ENCODE results near the gene STX2.
"Not testable (repeated sequence)": the region's sequence is repeated elsewhere in the genome, so short reads cannot be mapped to it uniquely, and the experiment has no call there.

STX2 gene

GRCh38 chr12:130850418-130851021, 11.5 kb upstream of the STX2 start:
- Histone ChIP-seq H3K9me2 (replicated peaks; ENCODE audit: insufficient read depth, low read length) (no peaks in the 10 kb centered on the region), H3K4me3 (ENCODE audit: low read length) (no peak overlapping the region), H3F3A (ENCODE audit: insufficient read depth, low read length) (no peaks in the 10 kb centered on the region), H3K4me1 (ENCODE audit: low read length) (no peaks in the 10 kb centered on the region), H3K4me2 (ENCODE audit: low read depth, low read length) (no peak overlapping the region), H3K27ac (ENCODE audit: low read length) (no peak overlapping the region), H3K27me3 (replicated peaks; ENCODE audit: insufficient read depth, low read length) (no peaks in the 10 kb centered on the region), H3K36me3 (replicated peaks; ENCODE audit: insufficient read depth, low read length) (no peaks in the 10 kb centered on the region), H3K9me3 (replicated peaks; ENCODE audit: insufficient read depth, low read length) (no peaks in the 10 kb centered on the region), H2AFZ (ENCODE audit: low read length) (no peak overlapping the region), H3K9ac (ENCODE audit: low read length) (no peak overlapping the region), H4K20me1 (ENCODE audit: insufficient read depth, low read length) (no peaks in the 10 kb centered on the region), H3K79me2 (ENCODE audit: low read length) (no peaks in the 10 kb centered on the region)
- no peak for TF ChIP-seq CTCF (IDR thresholded peaks at IDR 0.05; ENCODE audit: low read length)
- no peak for TF ChIP-seq EZH2 (optimal IDR thresholded peaks at IDR 0.05; ENCODE audit: low read depth, low read length)
- no peak for TF ChIP-seq EZH2phosphoT487 (IDR thresholded peaks at IDR 0.05; ENCODE audit: low read length)
- DNase-seq = no peak

- Histone ChIP-seq H2AFZ (ENCODE audit: low read length) (no peak overlapping the region), H3K27ac (ENCODE audit: low read length) (no peak overlapping the region), H3K79me2 (ENCODE audit: low read length) (no peaks in the 10 kb centered on the region), H3K4me2 (ENCODE audit: low read depth, low read length) (no peak overlapping the region), H3K36me3 (replicated peaks; ENCODE audit: insufficient read depth, low read length) (no peaks in the 10 kb centered on the region), H3K9me3 (replicated peaks; ENCODE audit: insufficient read depth, low read length) (no peaks in the 10 kb centered on the region), H3K9ac (ENCODE audit: low read length) (no peak overlapping the region), H3K27me3 (replicated peaks; ENCODE audit: insufficient read depth, low read length) (no peaks in the 10 kb centered on the region), H4K20me1 (ENCODE audit: insufficient read depth, low read length) (no peaks in the 10 kb centered on the region), H3K9me2 (replicated peaks; ENCODE audit: insufficient read depth, low read length) (no peaks in the 10 kb centered on the region), H3F3A (ENCODE audit: insufficient read depth, low read length) (no peaks in the 10 kb centered on the region), H3K4me3 (ENCODE audit: low read length) (no peak overlapping the region), H3K4me1 (ENCODE audit: low read length) (no peaks in the 10 kb centered on the region)
- TF ChIP-seq EZH2phosphoT487 (IDR thresholded peaks at IDR 0.05; ENCODE audit: low read length) (no peak), CTCF (IDR thresholded peaks at IDR 0.05; ENCODE audit: low read length) (no peak), EZH2 (optimal IDR thresholded peaks at IDR 0.05; ENCODE audit: low read depth, low read length) (no peak)
- no peak for DNase-seq
These were observed 10.7 kb upstream of the STX2 start for GRCh38 chr12:130849561-130850417.

GRCh38 chr12:130848785-130849305, 9.8 kb upstream of the STX2 start:
- H3K9ac ChIP-seq (ENCODE audit: low read length); H3K27ac ChIP-seq (ENCODE audit: low read length); H3K27me3 ChIP-seq (replicated peaks; ENCODE audit: insufficient read depth, low read length); DNase-seq; H3K4me2 ChIP-seq (ENCODE audit: low read depth, low read length); H3K4me3 ChIP-seq (ENCODE audit: low read length); H3K4me1 ChIP-seq (ENCODE audit: low read length); H3K9me2 ChIP-seq (replicated peaks; ENCODE audit: insufficient read depth, low read length); H3F3A ChIP-seq (ENCODE audit: insufficient read depth, low read length); H3K79me2 ChIP-seq (ENCODE audit: low read length); H4K20me1 ChIP-seq (ENCODE audit: insufficient read depth, low read length); H2AFZ ChIP-seq (ENCODE audit: low read length); H3K9me3 ChIP-seq (replicated peaks; ENCODE audit: insufficient read depth, low read length); H3K36me3 ChIP-seq (replicated peaks; ENCODE audit: insufficient read depth, low read length): not testable (repeated sequence)

GRCh38 chr12:130848105-130848504, 9.1 kb upstream of the STX2 start:
- H2AFZ ChIP-seq (ENCODE audit: low read length); H3K36me3 ChIP-seq (replicated peaks; ENCODE audit: insufficient read depth, low read length); H4K20me1 ChIP-seq (ENCODE audit: insufficient read depth, low read length); H3K79me2 ChIP-seq (ENCODE audit: low read length); H3K4me1 ChIP-seq (ENCODE audit: low read length); H3K9me3 ChIP-seq (replicated peaks; ENCODE audit: insufficient read depth, low read length); H3K27me3 ChIP-seq (replicated peaks; ENCODE audit: insufficient read depth, low read length); H3K4me2 ChIP-seq (ENCODE audit: low read depth, low read length); H3F3A ChIP-seq (ENCODE audit: insufficient read depth, low read length); H3K9me2 ChIP-seq (replicated peaks; ENCODE audit: insufficient read depth, low read length); H3K4me3 ChIP-seq (ENCODE audit: low read length); H3K27ac ChIP-seq (ENCODE audit: low read length); H3K9ac ChIP-seq (ENCODE audit: low read length); DNase-seq: not testable (repeated sequence)
